Tibial nerve (tissue), 4 donors: ENCODE measurements around the gene DHRSX. TPM values are rescaled to one million over a fixed set of nuclear protein-coding genes. Genes with fewer than 3 reads are reported as not detected.
"Not testable (repeated sequence)": the region's sequence is repeated elsewhere in the genome, so short reads cannot be mapped to it uniquely, and the experiment has no call there.

Experiments used
- DNase-seq, 2 donors: peaks; one replicate each; pipeline ENCODE4 v3.0.0-alpha.2; 2019; ENCODE audit warnings: low spot score in 2 of 2
- H3K27ac ChIP-seq, 4 donors: fragments of 200-600 bp; sonication (generic) in 3 of 4; one replicate each; pipeline ENCODE4 v1.5.1; 2017 to 2019; ENCODE audit warnings: mild to moderate bottlenecking in 1 of 4
- H3K27me3 ChIP-seq, 2 donors: fragments of 200-600 bp; sonication (generic) in 1 of 2; one replicate each; pipeline versions ENCODE4 v1.5.1 to v1.6.0; 2017 to 2019
- H3K36me3 ChIP-seq, 3 donors: fragments of 200-600 bp; sonication (generic); one replicate each; pipeline ENCODE4 v1.5.1; 2018 to 2019
- H3K4me1 ChIP-seq, 4 donors: fragments of 200-600 bp; sonication (generic) in 3 of 4; one replicate each; pipeline ENCODE4 v1.5.1; 2017 to 2019
- H3K4me3 ChIP-seq, 4 donors: fragments of 200-600 bp; sonication (generic) in 3 of 4; one replicate each; pipeline ENCODE4 v1.5.1; 2017 to 2019; ENCODE audit warnings: mild to moderate bottlenecking in 1 of 4, moderate library complexity in 1 of 4
- H3K9me3 ChIP-seq, 4 donors: fragments of 200-600 bp; sonication (generic) in 3 of 4; one replicate each; pipeline ENCODE4 v1.5.1; 2017 to 2019
- EP300 ChIP-seq, 2 donors: sonication (generic); formaldehyde crosslinking; IDR thresholded peaks; one replicate each; pipeline ENCODE4 v1.6.1; 2017; ENCODE audit warnings: antibody characterized with exemption in 2 of 2, mild to moderate bottlenecking in 1 of 2
- POLR2A ChIP-seq, 2 donors: fragments of 450-650 bp; IDR thresholded peaks; one replicate each; pipeline ENCODE4 v1.6.1; 2017; ENCODE audit warnings: antibody characterized with exemption in 2 of 2, mild to moderate bottlenecking in 2 of 2, moderate library complexity in 2 of 2
- WGBS, 2 donors: methylation state at CpG; one replicate each; pipeline ENCODE4 v1.1.5; 2018; 5-methylcytosine and 5-hydroxymethylcytosine counted together
- total RNA-seq, 4 donors: library from RNA; depleted of rRNA; stranded (reverse); fragments of >200 nt; gene quantifications; one replicate each; pipeline ENCODE4 v1.1.0, GENCODE V29; 2016
- TF ChIP-seq, protein P1 (sequence below), 5 experiments: fragments of 200-600 bp in 3 of 5; fragments of 450-650 bp in 2 of 5; sonication (generic) in 3 of 5; IDR thresholded peaks; one replicate each; pipeline ENCODE4 v1.5.1; 2016 to 2019; ENCODE audit warnings: antibody characterized with exemption in 5 of 5, mild to moderate bottlenecking in 3 of 5, moderate library complexity in 2 of 5

DHRSX gene
- total RNA-seq, 4 donors from 2014 or later = 20.3 to 44.3 (median 31.7) TPM

DNA sequence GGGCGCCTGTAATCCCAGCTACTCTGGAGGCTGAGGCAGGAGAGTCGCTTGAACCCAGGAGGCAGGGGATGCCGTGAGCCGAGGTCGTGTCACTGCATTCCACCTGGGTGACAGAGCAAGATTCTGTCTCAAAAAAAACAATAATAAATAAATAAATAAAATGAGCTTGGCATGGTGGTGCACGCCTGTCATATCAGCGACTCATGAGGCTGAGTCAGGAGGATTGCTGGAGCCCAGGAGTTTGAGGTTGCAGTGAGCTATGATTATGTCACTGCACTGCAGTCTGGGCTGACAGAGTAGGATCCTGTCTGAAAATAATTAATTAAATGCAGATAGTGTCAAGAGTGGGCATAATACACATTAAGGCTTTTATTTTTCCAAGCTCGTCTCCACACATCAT lies 77.5 kb downstream of the DHRSX start:
- no peak overlapping the region for H3K4me3 ChIP-seq
- TF ChIP-seq POLR2A (IDR thresholded peaks at IDR 0.05) = no peak
- TF ChIP-seq, protein P1, sequence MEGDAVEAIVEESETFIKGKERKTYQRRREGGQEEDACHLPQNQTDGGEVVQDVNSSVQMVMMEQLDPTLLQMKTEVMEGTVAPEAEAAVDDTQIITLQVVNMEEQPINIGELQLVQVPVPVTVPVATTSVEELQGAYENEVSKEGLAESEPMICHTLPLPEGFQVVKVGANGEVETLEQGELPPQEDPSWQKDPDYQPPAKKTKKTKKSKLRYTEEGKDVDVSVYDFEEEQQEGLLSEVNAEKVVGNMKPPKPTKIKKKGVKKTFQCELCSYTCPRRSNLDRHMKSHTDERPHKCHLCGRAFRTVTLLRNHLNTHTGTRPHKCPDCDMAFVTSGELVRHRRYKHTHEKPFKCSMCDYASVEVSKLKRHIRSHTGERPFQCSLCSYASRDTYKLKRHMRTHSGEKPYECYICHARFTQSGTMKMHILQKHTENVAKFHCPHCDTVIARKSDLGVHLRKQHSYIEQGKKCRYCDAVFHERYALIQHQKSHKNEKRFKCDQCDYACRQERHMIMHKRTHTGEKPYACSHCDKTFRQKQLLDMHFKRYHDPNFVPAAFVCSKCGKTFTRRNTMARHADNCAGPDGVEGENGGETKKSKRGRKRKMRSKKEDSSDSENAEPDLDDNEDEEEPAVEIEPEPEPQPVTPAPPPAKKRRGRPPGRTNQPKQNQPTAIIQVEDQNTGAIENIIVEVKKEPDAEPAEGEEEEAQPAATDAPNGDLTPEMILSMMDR (IDR thresholded peaks at IDR 0.05) = no peak
- no peak for TF ChIP-seq EP300 (IDR thresholded peaks at IDR 0.05)
- H3K27ac ChIP-seq = no peak overlapping the region
- peaks cover 0 to 7% (median 0%) of the 10 kb centered on the region in 4 donors for H3K9me3 ChIP-seq
- H3K36me3 ChIP-seq = peaks cover 0 to 65% (median 0%) of the 10 kb centered on the region in 3 donors
- no peaks in the 10 kb centered on the region for H3K4me1 ChIP-seq
- no peaks in the 10 kb centered on the region for H3K27me3 ChIP-seq
- 84 to 88% methylated on average over 8 of the region's 8 CpGs for WGBS, 2 donors
- DNase-seq = no peak

DNA sequence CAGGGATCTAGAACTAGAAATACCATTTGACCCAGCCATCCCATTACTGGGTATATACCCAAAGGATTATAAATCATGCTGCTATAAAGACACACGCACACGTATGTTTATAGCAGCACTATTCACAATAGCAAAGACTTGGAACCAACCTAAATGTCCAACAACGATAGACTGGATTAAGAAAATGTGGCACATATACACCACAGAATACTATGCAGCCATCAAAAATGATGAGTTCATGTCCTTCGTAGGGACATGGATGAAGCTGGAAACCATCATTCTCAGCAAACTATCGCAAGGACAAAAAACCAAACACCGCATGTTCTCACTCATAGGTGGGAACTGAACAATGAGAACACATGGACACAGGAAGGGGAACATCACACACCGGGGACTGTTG lies 81.4 kb downstream of the DHRSX start:
- 91 to 98% methylated on average over 6 of the region's 7 CpGs for WGBS, 2 donors
- not testable (repeated sequence) for H3K27ac ChIP-seq, H3K9me3 ChIP-seq, DNase-seq, H3K4me3 ChIP-seq, H3K27me3 ChIP-seq, H3K4me1 ChIP-seq
- peaks cover 0 to 49% (median 0%) of the 10 kb centered on the region in 3 donors for H3K36me3 ChIP-seq

DNA sequence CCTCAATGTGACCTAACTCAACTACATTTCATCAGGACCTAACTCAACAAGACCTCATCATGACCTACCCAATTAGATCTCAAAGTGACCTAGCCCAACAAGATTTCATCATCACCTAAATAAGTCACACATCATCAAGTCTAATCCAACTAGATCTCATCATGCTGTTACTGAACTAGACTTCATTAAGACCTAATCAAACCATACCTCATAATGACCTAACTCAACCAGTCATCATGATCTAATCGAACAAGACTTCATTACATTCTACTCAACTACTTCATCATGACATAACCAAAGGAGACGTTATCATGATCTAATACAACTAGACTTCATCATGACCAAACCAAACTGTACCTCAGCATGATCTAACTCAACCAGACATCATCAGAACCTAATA lies 82.8 kb downstream of the DHRSX start:
- 92 to 95% methylated on average over 2 of the region's 2 CpGs for WGBS, 2 donors
- no peaks in the 10 kb centered on the region for H3K4me1 ChIP-seq
- H3K4me3 ChIP-seq = no peak overlapping the region
- TF ChIP-seq POLR2A (IDR thresholded peaks at IDR 0.05) (no peak), EP300 (IDR thresholded peaks at IDR 0.05) (no peak)
- TF ChIP-seq, protein P1 (IDR thresholded peaks at IDR 0.05) = no peak
- no peak overlapping the region for H3K27ac ChIP-seq
- peaks cover 0 to 36% (median 0%) of the 10 kb centered on the region in 3 donors for H3K36me3 ChIP-seq
- no peak for DNase-seq
- H3K27me3 ChIP-seq = no peaks in the 10 kb centered on the region
- no peaks in the 10 kb centered on the region for H3K9me3 ChIP-seq

DNA sequence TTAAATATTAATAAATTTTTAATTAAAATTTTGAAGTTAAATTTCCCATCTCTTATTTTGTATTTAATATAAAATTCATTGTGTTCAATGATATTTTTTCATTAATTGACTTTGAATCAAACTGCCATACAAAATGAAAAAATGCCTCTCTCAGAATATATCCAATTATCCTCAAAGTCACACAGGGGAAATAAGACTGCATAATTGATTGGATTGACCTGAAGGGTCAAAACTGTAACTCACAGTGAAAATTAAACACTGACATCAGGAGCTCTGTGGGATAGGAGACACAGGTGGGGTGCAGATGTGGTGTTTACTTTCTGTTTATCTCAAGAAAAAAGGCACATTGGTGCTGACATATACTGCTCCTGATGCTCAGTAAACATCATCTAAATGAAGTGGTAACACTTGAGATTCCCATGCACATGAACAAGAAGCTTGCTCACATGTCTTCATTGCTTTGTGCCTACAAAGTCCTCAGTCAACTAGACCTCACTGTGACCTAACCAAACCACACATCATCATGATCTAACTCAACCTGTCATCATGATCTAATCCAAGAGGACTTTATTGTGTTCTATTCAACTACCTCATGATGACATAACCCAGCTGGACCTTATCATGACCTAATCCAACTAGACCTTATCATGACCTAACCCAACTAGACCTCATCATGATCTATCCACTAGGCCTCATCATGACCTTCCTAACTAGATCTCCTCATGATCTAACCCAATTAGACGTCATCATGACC lies 83.7 kb downstream of the DHRSX start:
- WGBS, 2 donors = 96 to 98% methylated on average over 1 of the region's 1 CpG
- no peaks in the 10 kb centered on the region for H3K27me3 ChIP-seq
- no peak overlapping the region for H3K4me3 ChIP-seq
- no peak for DNase-seq
- peaks cover 0 to 27% (median 0%) of the 10 kb centered on the region in 3 donors for H3K36me3 ChIP-seq
- no peaks in the 10 kb centered on the region for H3K9me3 ChIP-seq
- TF ChIP-seq, protein P1 (IDR thresholded peaks at IDR 0.05) = no peak
- TF ChIP-seq POLR2A (IDR thresholded peaks at IDR 0.05) (no peak), EP300 (IDR thresholded peaks at IDR 0.05) (no peak)
- no peak overlapping the region for H3K27ac ChIP-seq
- H3K4me1 ChIP-seq = no peaks in the 10 kb centered on the region

DNA sequence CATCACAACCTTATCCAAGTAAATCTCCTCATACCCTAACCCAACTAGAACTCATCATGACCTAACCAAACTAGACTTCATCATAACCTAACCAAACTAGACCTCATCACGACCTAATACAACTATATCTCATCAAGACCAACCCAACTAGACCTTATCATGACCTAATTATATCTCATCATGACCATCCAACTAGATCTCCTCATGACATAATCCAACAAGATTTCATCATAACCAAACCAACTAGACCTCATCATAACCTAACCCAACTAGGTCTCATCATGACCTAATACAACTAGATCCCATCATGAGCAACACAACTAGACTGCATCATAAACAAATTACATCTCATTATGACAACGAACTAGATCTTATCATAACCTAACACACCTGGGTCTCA lies 86.4 kb downstream of the DHRSX start:
- peaks cover 0 to 8% (median 0%) of the 10 kb centered on the region in 3 donors for H3K36me3 ChIP-seq
- no peak overlapping the region for H3K4me3 ChIP-seq
- H3K4me1 ChIP-seq = no peaks in the 10 kb centered on the region
- 96 to 97% methylated on average over 2 of the region's 2 CpGs for WGBS, 2 donors
- H3K27ac ChIP-seq = no peak overlapping the region
- no peaks in the 10 kb centered on the region for H3K9me3 ChIP-seq
- no peak for DNase-seq
- TF ChIP-seq EP300 (IDR thresholded peaks at IDR 0.05) = no peak
- TF ChIP-seq POLR2A (IDR thresholded peaks at IDR 0.05) = no peak
- TF ChIP-seq, protein P1 (IDR thresholded peaks at IDR 0.05) = no peak
- no peaks in the 10 kb centered on the region for H3K27me3 ChIP-seq
